HG02588 (cell line): ENCODE data around the gene TAF1B.

Source experiments
- ATAC-seq: cut with Tn5 transposase; IDR thresholded peaks from one replicate; pipeline ENCODE4 v1.9.1; 2021; ENCODE audit warnings: mild to moderate bottlenecking, moderate library complexity; ENCODE audit not compliant: unreplicated experiment

TAF1B gene

DNA sequence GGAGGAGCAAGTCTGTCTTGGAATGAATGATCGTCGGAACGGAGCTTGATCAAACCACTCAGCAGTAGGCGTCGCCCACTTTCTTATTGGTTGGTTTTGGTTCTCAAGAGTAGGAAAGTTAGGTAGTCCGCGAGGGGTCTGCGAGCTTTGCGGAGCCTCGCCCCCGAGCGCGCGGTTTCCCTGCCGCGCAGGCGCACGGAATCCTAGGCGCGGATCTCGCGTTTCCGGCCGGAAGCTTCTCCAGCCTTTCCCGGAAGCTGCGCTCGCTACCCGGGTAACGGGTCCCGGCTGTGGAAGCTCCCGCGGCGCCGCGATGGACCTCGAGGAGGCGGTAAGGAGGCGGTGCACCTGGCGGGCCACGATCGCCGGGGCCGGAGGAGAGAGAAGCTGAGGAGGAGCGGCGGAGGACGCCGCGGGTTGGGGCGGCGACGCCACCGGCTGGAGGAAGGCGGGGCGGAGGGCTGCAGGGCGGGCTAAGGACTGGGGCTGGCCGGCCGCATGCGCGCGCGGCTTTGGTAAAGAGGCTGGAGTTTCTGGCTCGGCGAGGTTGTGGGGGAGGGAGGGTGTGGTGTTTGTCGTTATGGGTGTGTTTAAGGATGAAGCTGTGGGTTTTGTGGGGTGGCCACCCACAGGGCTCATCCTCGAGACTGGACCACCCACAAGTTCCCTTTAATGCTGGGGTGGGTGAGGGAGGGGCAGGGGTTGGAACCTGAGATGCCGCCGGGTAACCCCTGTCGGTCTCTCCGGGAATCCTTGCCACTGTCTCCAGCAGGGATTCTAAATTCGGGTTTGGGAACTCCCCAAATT lies at the start of gene TAF1B:
TAF1B (plus strand) TSS at position 246 of the 807 bp plus-strand sequence; CDS start at position 314, 68 bp downstream.
- peak; percentile 91 for ATAC-seq

DNA sequence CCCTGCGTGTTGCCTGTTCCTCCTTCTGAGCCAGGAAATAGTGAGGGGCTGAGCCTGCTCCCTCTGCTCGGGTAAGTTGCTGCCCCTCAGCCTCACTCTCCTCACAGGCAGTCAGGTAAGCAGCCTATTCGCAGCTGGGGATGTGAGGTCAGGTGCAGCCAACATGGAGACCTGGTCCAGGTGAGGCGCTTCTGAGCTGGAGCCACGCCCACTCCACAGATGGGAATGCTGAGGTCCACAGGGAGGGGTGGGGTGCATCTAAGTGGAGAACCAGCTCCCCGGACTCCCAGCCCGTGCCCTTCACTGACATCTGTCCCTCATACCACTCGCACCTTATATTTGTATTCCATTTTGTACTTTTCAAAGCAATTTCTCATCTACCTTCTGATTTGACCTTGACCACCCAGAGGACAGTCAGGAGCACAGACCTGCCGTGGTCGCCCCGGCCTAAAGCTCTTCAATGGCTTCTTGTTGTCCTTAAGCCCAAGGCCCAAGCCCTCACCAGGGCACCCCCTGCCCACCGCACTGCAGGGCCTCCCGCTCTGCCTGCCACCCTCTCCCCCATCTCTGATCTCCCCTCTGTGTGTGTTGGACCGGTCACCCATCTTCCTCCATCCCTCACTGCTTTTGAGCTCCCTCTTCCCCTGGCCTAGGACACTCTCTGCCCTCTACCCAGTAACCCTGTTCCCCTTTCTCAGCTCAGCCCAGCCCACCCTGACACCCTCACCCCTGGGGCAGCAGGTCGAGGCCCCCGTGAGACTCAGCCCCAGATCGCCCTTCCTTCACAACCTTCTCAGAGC lies 49.2 kb upstream of the TAF1B start:
- ATAC-seq, result no peak

DNA sequence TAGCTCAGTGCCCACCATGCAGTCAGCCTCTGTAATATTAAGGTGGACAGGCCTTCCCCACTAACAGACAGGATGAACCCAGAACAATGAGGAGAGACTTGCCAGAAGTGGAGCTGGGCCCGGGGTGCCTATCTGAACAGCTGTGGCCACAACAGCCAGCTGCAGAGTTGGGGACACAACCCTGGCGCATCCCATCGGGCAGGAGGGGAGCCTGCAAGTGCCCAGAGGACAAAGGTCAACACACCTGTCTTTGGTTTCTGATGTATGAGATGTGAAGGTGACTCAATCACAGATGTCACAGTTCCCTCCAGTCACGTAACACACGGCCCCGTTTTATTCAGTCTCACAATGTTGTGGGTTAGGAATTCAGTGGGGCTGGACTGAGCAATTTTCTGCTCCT lies 48.2 kb upstream of the TAF1B start:
- ATAC-seq, result no peak

DNA sequence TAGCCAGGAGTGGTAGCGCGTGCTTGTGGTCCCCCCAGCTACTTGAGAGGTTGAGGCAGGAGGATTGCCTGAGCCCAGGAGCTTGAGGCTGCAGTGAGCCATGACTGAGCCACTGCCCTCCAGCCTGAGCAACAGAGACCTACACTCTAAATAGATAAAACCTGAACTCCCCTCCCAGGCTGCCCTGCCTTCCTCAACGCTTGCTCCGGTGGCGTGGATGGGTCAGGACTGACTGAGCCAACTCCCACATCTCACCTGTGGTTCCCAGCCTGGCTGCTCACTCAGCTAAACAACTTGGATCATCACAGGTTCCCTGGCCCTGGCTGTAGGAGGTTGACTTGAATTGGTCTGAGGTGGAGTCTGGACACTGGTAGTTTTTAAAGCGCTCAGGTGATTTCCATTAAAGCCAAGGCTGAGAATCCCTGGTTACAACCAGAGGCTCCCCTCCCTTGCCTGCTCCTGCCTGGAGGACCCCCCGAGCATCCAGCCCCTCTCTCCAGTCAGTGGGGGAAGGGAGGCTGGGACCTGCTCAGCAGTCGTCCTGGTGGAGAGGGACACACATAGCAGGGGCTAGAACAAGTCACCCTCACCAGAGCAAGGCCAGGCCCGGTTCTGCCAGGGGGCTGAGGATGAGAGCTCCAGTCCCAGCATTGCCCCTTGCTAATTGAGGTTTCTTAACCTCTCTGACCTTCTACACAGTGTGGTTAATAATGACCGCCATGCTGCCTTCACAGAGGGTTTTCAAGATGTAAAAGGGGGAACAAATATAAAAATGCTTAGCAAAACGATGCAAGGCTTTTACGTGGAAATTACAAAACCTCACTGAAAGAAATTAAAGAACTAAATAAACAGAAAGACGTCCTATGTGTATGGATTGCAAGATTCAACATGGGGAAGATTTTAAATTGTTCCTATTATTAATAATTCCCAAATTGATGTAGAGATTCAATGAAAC lies 46.9 kb upstream of the TAF1B start:
- no peak for ATAC-seq

DNA sequence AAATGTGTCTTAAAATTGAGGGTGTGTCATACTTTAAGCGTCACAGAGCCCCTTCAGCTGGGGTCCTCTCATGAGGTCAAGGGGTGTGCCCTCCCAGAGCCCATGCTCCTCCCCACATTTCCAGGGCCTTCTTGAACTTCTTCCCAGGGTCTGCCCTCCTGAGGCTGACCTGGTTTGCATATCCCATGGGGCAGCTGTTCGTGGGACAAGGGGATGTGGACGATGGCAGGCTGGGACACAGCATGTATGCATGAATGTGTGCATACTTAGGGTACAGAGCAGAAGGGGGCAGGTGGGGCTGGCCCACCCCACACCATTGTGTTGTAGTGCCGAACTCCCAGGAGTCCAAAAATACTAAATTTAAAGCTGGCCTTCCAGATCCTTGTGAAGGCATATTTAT lies 46.2 kb upstream of the TAF1B start:
- no peak for ATAC-seq

DNA sequence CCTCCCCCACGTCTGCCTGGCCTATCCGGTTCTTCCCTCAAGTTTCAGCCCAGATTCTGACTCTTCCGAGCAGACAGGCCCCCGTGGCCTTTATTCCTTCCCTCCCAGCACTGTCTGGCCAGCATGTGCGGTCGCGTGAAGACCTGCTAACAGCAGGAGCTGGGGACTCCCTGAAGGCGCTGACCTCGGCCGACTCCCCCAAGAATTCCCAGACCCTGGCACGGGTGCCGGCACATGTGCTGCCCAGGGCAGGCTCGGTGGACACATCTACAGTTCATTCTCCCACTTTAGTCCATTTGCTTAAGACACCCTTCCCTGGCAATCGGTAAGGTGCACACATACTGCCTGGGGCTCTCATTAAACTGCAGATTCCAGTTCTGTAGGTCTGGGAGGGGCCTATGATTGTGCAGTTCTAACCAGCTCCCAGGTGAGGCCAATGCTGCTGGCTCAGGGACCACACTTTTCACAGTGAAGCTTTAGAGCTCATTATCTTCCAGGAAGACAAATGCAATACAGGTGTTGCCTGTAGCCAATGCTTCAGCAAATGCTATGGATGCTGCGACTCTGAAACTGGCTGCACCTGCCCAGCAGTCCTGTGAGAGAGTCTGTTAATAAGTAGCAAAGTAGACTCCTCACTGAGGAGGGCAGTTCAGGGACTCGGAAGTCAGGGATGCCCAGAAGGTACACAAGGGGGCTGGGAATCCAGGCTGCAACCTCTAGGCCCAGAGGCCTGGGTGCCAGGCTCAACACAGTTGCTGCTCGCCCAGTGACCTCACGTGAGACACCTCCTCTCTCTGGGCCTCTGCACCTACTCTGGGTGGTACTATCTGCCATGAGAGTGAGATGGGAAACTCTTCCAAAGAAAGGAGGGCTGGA lies 45.4 kb upstream of the TAF1B start:
- ATAC-seq, result no peak

DNA sequence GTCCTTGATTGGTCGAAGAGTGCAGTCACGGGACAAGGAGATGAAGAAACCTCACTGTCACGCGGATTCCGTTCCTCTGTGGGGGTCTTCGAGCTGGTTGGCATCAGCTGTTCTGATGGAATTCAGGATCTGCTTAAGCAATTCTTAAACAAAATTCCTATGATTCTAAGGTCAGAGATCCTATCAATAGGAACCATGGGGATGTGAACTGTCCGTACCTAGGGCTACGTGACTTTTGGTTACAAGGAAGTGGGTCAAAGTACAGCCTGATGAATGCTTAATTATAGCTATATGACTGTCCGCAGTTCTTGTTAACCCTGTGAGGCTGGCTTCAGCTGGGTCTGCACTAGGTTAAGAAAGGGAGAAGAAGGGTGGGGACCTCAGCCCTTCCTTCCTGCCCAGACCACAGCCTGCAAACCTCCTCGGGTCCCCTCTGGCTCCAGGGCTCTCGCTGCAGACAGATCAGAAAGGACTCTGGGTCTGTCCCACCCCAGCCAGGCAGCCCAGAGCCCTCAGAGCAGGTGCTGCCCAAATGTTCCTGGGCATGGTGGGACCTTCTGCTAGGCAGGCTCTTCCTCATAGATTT lies 44.2 kb upstream of the TAF1B start:
- no peak for ATAC-seq

DNA sequence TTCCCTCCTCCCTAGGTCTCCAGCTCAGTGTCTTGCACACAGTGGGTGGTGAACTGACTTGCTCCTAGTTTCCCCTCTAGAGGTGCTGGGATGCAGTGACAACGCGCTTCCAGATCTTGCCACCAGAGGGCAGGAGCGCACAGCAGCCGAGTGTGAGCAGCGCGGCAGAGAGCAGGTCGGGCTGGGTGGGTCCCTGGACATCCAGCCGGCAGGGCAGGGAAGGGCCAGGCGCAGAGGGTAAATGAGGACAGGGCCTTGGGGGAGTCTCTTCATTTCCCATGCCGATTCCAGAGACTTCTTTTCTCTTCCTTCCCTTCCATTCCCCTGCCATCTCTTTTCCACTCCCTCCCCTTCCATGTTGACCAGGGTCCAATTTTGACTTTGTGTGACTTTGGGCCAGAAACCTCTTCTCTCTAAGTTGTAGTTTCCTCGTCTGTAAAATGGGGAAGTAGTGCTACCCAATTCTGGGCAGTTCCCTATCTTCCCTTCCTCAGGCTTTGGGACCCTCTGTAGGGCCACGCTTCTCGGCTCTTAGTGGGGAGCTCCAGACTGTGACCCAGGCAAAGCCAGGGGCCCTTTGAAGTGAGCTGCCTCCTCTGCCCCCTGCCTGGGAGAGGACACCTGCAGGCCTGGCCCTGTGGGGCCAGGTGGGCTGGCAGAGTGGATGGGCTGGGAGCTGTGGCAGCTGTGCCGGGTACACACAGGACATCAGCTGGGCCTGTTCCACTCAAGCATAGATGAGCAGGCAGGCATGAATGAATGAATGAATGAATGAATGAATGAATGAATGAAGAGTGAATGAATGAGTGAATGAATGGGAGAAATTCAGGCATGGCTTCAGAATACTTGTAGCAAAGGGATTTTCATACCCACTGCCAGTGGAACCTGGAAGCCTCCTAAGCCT lies 43.3 kb upstream of the TAF1B start:
- ATAC-seq, result peak; percentile 80

DNA sequence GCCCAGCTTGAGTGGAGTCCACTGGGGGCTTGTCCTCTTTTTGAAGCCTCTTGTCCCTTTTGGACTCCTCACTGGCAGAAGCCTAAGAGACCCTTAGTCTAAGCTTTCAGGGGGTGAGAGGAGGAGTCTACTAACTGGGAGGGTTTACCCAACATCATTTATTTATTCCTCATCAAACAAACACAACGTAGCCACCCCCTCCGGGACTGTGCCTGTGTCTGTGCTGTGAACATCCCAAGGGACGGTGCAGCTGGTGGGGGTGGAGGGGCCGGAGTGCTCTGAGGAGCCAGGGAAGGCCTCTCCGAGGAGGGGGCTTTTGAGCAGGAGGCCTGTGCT lies 42.7 kb upstream of the TAF1B start:
- no peak for ATAC-seq

DNA sequence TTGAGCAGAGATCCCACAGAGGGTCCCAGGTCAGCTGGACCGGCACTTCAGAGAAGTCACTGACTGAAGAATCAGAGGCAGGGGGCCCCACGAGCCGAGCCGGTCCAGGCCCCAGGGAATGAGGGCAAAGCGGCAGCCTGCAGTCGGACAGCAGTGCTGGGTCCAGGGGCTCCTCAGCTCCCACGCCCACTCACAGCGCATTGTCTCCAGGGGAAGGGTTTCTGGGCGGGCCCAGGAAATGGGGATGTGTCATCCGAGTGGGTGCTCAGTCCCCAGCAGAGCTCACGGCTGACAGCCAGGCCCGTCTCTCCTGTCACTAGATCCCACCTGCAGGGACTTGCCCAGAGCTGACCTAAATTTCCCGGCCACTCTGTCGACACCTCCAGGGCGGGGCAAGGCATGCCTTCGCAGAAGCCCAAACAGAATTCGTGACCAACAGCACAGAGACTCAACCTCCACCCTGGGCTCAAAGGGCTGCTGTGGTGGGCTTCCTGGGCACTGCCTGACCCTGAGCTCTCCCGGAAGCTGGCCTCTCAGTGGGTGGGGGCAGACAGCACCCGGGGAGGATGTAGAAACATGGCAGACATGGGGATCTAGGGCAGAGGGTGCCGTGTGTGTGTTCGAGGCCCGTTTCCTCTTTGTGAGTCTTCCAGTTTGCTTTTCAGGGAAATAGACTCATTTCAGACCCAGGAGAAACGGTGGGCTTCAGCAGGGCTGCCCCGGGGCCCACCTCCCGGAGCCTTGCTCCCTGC lies 42.1 kb upstream of the TAF1B start:
- no peak for ATAC-seq

DNA sequence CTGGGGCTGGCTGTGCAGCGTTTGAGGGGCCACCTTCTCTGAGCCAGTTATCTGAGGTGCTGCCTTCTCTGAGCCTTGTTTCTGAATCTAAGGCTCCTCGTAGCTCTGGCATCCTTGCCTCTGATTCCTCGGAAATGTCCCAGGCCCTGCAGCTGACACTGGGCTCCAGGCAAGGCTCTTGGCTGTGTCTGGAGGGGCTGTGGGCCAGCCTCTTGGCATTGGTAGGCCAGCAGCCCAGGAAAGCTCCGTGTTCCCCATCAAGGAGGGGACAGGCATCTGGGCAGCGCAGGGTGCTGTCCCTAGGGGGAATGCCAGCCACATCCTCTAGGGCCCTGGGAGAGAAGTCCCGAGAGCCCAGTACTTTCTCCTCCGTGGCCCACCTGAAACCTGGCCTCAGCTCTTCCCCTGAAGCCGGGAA lies 40.7 kb upstream of the TAF1B start:
- ATAC-seq, result no peak

DNA sequence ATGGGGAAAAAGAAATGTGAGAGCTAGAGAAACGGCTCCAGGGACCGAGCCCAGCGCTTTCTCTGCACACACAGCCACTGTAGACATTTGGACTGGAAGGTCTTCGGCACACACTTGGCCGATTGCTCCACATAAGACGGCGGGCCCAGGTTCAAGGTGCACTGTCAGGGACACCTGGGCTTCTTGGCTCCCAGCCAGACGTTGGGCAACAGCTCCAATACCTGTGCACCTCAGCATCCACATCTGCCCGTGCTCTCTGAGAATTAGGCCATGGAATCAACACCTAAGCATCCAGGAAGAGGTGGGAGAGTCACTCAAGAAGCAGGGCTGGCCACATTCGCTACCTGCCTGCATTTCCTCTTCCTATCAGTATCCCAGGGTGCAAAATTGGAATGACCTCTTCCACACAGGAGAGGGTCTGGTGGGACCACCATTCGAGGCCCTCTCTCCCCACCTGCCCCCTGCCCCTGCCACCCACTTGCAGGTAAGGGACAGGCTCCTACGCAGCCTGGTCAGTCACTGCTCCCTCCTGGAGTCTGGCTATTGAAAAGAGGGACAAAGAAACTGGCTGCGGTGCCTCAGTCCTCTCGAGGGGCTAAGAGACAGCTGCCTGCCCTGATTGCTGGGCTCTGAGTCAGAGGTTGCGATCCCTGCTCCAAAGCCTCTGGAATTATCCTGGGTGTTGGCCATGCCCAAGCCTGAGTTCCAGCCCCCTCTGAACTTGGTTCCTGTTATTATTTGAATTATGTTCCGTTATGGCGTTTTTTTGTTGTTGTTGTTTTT lies 40.1 kb upstream of the TAF1B start:
- no peak for ATAC-seq

DNA sequence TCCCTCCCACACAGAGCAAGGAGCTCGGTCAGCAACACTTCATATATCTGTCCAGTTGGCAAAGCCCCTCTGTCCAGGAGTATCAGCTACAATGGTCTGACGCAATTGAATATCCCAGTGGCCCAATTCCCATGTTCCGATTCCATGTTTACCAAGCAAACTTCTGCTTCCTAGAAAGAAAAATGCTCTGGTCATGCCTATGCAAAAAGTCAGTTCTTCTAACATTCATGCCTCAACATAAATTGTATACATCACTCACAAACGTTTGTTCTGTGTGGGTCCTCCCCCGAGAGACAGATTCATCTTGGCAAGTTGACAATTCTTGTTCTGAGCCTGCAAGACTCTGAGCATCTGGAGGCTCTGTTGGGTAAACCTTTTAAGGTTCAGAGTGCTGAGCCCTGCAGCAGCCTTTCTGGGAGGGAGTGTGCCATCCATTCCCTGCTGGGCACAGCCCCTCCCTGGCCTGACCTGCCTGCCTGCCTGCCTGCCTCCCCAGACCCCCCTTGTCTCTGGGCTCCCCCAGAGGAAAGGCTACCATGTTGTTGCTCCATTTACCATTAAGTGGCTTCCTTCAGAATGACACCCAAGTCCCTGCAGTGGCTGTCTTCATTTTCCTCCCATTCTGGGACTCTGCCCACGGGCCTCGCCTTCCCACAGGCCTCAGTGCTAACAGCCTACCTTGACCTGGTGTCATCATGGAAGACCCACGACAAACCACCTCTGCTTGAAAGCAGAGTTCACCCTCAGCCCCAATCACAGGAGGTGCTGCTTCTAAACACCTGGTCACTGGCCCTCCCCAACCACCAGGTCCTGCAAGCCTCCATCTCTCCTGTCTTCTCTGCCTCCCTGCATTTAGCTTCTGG lies 37.6 kb upstream of the TAF1B start:
- ATAC-seq, result no peak

DNA sequence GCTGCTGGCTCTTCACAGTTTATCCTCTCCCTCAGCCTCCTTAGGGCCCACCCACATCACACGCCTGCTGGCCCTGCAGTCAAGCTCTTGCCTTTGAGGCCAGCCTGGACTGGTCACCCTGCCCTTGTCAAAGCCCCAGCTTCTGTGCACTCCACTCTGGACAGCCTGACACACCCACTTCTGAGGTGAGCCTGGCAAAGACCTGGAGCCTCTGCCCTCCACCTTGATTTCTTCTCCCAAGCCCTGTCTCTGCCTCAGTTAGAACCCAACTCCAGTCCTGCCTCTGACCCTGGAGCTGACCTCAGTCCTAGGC lies 37.0 kb upstream of the TAF1B start:
- no peak for ATAC-seq

DNA sequence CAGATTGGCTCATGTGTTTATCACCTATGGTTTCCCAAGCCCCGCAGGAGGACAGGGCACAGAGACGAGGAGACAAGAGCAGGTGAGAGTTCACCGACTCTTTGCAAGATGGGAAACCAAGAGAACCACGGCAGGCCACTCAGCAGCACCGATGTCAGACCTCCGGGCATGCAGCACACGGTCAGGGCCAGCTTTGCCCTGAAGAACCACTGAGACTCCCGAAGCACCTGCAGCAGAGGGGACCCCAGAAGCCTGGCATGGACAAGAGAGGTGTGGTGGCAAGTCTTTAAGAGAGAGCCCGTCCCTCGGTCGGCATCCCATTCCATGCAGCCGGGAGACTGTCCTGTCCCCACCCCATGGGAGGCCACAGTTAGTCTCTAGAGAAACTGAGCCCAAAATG lies 36.6 kb upstream of the TAF1B start:
- no peak for ATAC-seq

DNA sequence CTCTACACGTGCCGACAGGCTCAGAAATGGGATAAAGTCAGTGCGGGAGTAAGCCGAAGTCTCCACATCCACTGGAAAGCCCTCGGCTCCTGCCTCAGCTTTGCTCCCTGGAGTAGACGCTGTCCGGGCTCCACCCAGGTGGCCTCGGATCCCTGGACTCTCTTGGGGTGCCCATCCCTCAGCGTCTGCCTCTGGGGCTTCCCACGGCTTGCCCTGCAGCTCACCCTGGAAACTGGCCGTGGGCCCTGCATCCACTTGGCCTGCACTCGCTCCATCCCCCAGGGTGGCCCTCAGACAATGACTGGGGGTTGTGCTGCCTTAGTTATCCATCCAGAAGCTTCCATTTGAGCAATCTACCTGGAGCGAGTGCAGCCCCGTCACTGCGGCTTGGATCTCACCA lies 36.2 kb upstream of the TAF1B start:
- no peak for ATAC-seq
